GM10847 (cell line): Measurements from ENCODE around the gene UNK.

Source experiments
- POLR2A ChIP-seq: IDR thresholded peaks from 2 replicates; pipeline ENCODE4 v1.6.1; 2011; ENCODE audit not compliant: insufficient read length; ENCODE audit errors: extremely low read depth

Gene UNK

DNA sequence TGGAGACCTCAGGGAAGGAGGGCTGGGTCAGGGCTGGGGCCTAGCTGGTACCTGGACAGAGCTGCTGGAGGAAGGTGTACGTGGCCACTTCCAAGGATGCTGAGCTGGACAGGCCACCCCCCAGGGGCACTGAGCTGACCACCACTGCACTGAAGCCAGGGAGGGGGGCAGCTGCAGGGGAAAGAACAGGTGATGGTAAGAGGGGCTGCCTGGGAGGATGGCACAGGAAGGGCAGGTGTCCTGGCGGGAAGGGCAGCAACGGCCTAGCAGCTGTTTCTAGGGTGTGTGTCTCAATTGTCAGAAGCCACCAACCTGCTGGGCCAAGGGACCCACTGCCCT, 21.4 kb upstream of the UNK start:
- TF ChIP-seq POLR2A = no peak

DNA sequence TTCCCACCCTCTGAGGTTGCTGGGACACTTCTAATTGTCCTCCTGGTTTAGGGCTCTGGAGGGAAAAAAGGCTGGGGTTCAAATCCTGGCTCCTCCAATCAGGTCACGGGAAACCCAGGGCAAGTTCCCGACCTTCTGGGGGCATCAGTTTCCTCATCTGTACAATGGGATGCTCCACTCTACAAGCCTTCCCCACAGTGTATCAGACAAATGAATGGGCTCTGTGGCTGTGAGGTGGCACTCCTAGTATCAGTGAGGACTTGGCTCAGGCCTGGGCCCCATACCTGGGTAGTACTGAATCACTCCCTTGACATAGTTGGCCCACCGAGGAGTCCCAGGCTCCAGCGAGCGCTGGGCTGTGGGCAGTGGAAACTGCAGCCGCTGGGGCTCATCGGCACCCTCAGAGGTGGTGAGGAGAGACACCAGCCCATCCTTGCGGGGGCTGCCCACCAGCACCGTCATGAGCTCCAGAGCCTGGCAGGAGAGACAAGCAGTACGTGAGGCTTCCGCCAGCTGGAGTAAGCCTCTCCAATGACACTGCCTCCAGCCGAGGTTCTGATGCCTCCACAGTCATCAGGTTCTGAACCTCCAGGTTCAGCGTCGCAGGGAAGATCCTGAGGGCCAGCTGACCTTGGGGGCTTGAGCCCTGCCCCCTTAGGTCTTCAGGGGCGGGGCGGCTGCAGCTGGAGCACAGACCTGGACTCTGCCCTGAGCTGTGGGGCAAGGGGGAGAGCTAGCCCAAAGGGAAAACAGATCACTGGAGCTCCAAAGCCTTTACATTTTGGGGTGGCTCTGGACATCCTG, 20.8 kb upstream of the UNK start:
- TF ChIP-seq POLR2A = no peak

DNA sequence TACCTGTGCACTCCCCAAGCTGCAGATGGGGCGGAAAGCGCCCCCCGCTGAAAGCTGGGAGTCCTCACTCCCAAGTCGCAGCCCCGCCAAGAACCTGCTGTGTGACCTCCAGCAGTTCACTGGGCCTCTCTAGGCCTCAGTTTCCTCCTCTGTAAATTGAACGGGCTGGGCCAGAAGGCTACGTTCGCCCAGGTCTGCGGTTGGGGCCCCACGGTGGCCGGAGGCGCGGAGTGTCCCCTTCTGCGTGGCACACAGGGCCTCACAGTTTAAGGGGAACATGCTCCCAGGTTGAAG, 20.2 kb upstream of the UNK start:
- no peak for TF ChIP-seq POLR2A

DNA sequence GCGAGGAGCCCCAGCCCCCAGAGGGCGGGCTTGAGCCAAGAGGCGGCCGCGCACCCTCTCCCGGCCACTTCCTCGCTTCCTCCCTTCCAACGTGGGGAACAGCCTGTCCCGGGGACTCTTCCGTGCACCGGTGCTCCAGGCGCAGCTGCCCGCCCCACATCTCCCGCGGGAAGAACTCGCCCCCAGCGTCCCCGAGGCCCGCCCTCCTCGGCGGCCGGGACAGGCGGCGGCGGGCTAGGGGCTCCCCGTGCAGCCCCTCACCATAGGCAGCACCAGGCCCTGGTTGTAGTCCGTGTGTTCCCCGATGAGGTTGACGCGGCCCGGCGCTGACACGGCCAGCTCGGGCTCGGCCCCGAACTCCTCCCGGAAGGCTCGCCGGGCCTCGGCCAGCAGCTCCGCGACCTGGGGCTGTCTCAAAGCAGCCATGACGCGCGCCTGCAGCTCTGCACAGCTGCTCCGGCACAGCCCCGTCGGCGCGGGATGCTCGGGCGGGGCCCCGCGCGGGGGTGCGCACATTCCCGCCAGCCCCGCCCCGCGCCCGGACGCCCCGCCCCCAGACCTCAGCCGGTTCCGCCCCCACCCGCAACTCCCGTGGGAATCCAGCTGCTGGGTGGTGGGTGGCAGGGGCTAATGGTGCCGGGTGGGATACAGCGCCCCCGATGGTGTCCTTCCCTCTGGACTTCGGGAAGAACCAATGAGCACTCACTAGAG, 19.7 kb upstream of the UNK start, which contains the start of gene GALK1:
Gene GALK1, minus strand, starts transcription at position 482 of the 711 bp plus-strand sequence. Its CDS starts 56 bp downstream, at position 426.
- peak; percentile 37 for TF ChIP-seq POLR2A

DNA sequence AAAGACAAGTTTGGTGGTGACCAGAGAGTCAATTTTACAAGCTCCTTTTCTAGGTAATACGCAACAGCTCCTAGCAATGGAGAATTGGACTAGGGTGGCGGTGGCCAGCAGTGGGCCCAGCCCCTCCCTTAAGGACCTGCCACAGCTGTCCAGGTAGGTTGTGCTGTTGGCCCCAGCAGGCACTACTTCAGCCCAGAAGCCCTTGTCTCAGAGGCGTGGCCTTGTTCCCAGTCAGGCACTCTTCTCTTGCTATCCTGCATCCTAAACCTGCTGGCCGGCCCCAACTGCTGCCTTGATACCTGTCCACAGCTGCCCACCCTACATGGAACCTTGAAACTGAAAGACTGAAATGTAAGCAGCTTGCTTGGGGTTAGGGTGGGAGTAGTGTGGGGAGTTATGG, 18.6 kb upstream of the UNK start:
- no peak for TF ChIP-seq POLR2A

DNA sequence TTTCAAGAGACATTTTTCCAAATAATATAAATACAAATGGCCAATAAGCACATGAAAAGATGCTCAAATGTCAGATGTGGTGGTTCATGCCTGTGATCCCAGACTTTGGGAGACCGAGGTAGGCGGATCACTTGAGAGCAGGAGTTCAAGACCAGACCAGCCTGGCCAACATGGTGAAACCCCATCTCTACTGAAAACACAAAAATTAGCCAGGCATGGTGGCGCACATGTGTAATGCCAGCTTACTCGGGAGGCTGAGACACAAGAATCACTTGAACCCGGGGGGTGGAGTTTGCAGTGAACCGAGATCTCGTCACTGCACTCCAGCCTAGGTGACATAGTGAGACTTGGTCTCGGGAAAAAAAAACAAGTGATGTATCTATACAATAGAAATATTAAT, 16.7 kb upstream of the UNK start:
- TF ChIP-seq POLR2A = no peak

DNA sequence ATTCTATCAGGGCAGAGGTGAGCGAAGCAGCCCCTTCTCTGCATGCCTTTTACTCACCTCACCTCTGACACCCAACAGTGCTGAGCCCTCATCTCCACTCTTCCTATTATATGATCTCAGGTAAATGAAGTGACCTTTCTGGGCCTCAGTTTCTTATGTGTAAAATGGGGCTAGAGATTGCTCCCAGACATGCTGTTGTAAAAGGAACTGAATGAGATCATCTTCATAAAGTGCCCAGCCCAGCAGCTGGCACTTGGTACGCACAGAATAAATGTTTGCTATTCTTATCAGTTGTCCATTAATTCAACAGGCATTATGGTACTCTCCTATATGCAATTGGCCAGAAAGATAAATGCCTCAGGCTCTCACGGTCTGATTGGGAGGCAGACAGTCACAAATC, 15.1 kb upstream of the UNK start:
- TF ChIP-seq POLR2A = no peak

DNA sequence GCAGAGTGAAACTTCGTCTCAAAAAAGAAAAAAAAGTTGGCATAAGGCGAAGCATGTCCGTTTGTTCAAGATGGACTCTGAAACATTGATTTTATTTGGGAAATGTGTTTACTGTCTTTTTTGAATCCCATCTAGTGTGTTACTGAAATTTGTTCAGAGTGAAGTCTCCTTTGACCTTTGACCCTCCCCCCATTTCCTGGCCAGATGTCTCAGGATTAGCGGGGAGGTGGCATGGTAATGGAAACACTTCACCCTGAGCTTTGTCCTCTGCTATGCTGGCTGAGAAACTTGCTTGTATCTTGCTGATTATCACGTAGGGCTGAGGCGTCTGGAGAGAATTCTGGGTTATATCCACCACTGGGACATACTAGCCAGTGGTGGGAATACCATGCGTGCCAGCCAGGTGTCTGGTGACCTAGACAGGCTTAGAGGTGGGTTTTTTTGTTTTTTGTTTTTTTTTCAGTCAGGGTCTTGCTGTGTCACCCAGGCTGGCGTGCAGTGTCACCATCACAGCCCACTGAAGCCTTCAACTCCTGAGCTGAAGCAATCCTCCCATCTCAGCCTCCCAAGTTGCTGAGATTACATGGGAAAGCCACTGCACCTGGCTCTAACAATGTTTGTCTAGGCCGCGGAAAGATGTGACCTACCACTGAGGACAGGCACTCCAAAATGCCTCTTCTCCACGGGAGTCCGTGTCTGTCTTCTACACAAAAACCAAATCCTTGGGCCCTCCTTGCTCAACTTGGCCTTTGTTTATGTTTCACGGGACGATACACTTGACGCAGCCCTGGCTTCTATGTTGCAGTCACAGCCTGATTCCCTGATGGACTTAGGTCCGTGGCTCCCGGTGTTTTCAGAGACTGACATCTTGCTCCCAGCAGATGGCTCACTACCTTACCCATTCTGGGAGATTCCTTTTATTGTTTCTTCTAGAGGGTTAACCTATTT, 13.0 kb upstream of the UNK start:
- no peak for TF ChIP-seq POLR2A

DNA sequence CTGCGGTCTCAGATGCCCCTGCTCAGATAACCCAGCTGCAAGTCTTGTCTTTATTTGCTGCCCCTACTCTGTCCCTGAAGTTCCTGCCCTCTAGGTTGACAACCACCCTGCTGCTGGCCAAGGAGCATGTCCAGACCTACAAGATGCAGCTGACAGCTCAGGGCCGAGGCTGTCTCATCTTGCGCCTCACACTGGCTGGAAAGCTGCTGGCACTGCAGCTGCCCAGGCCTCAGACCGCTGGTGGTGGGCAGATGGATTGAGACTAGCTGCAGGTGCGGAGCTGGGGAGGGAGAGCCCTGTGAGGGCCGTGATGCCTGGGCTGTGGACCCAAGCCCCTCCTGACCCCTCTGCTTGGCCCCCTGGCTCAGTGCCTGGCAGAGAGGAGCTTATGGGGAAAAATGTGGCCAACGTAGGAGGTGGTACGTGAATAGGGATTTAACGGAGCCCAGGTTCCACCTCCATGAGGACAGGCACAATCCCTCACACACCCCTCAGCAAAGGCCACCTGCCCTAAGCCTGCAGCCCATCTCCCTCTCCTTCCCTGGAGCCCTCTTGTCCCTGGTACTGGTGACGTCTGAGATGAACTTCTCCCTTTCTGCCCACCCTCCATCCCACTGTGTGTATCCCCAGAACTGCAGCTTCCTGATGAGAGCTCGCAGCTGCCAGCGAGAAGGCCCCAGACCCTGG, 11.3 kb upstream of the UNK start:
- no peak for TF ChIP-seq POLR2A

DNA sequence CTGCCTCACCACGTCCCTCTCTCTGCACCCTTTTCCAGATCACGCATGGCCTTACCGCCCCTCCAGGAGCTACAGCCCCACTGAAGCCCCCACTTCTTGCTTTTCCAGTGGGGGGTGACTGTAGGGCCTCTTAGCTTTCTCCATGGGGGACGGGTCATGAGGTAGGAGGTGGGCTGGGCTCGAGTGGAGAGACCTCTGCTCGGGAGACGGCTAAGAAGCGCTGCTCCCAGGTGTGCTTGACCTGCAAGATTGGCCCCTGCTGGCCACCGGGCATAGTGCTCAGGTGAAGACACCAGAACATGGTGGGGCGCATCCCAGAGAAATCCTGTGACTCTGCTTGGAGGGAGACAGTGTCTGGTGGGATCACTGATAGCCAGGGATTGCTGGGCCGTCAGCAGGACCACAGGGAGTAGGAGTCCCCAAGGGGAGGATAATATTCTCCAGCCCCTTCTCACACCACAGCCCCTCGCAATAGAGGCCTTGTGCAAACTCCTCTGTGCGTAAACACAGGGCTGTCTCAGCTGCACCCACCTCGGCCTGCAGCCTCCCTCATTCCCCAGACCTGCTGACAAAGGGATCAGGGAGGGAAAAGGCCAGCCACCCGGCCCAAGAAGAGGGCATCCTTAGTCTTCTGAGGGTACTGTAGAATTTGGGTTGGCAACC, 10.7 kb upstream of the UNK start:
- TF ChIP-seq POLR2A = no peak

DNA sequence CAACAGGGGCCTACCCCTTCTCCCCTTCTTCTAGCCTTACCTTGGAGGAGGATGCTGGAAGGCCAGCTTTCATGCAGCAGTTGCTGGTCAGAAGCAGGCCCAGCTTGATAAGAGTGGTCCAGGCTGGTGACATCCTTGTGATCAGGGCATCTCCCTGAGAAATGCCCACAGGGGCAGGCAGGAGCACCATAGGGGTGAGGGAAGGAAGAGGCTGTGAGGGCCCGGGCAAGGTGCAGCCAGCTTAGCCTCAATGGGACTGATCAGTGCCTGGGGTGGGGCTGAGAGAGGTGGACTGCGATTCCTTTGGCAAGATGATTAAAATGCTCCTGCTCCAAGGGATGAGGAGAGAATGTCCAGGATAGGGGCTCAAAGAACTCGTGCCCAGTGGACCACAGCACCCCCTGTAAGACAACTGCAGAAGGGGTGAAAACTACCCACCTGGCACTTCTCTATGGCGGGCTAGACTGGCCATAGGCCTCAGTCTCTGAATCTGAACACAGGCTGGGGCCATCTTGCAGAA, 10.1 kb upstream of the UNK start:
- TF ChIP-seq POLR2A = no peak

DNA sequence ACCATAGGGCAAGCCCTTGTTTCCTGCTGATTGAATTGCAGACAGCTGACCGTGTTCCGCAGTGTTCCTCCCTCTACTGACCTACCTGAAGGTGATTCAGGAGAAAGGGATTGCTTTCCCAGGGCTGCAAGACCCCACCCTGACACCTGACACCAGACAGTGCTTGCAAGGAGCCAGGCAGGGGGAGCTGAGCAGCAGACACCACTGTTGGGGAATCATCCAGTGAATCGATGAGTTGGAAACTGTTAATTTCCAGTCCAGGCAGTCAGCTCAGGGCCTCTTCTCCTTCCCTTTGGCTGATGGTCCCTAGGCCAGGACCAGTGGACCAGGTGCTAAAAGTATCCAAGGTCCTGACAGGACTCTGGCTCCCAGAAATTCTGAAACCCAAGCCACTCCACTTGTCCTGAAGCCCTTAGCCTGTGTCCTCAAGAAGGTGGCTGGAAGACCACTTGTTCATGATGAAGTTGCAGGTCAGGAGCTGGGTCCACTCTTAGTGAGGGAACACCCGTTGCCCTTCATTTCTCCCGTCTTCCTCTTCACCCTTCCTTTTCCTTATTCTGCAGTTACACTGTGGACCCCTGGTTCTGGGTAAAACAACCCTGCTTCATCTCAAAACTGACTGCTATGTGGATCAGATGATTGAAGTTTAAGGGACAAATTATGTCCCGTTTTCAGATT, 9.5 kb upstream of the UNK start:
- no peak for TF ChIP-seq POLR2A

DNA sequence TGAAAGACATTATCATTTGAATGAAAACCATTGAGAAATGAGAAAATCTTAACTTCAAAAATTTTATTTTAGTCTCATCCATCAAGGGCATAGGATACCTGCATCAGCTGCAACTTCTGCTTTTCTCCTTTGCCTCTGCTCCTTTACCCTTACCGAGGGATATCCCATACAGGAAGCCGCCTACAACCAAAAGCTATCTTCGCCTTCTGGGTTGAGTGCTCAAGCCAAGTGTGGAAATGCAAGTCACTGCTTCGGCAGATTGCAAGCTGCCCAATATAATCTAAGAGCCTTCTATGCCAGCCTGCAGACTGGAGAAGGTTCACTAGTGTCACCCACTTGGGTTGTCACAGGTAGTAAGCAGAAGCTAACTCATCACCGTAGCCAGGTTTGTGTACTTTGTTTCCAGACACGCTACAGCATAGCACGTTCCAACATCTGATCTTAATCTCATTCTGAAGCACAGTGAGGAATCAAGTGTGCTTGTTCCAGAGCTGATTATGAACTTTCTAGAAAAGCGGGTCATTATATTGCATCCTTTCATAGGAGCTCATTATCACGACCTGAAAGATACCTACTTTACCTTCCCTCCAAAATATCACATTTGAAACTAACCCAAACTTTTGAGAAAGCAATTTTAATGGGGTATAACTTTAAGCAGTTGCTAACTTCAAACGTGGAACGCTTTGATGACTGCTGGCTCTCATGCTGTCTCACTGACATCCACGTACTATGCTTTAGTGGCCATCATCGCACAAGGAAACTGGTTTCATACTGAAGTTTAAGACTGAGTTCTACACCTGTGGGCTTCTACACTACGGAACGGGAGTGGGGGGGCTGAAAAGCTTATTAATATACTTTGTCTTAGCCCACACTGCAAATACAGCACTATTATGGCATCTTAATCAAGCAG, 8.0 kb upstream of the UNK start:
- no peak for TF ChIP-seq POLR2A
